Activated T-cell treated with anti-CD3 and anti-CD28 coated beads for 48 hours (primary cell): ENCODE measurements around the gene OR52B4.
"Not testable (repeated sequence)": the region's sequence is repeated elsewhere in the genome, so short reads cannot be mapped to it uniquely, and the experiment has no call there.

ENCODE experiments used
- DNase-seq: peaks from one replicate; pipeline ENCODE4 v3.0.0-alpha.2; 2020; ENCODE audit warnings: low read depth

The OR52B4 gene

DNA sequence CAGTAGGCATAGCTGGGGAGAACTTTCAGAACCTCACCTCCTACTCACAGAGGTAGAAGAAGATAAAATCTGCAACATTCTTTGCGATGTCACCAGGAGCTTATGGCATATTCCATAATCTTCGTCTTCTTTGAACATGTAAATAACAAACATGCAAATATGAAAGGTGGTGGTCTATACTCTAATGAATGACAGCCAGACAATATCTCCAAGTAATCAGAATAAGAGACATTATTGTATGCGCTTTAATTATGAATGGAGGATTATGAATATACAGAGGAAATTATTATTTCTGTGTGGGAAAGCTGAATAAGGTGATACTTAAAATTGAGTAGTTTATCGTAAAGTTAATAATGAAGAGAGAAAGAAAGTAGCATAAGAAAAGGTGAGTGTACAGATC, at the start of gene OR52B4:
Gene OR52B4, minus strand, starts transcription at position 101 of the 400 bp plus-strand sequence. Its CDS starts 91 bp downstream, at position 10.
- no peak for DNase-seq

DNA sequence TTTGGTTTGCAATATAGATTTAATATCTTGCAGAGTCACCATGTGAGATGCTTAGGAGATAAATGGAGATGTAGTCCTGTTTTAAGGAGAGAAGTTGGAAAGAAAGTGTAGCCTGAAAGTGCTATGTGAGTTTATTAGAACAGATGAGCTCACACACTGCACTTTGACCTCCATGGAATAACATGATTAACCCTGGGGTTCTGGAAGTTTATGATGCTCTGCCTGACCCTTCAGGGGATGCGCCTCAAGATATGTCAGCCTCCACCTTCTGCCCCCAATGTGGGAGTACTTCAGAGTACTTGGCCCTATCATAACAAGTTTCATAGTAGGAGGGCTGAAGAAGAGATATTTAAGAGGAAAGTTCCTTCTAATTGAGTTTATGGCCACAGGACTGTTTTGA, 48.6 kb upstream of the OR52B4 start:
- no peak for DNase-seq

DNA sequence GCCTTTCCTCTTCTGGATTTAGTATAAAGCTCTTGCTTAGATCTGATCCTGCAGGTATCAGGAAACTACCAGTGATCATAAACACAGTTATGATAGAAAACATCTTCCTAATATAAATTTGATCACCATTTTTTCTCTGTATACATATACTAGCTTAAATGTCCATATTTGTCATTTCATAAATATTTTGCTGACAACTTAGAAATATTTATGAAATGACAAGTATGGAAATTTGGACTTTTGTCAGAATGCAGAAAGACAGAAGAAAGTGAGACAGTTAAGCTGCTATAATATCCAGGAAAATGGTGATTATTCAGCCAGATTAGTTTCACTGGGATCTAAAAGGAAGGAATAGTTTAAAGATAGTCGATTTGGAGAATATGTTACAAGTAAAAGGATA, 48.1 kb upstream of the OR52B4 start:
- DNase-seq = no peak

DNA sequence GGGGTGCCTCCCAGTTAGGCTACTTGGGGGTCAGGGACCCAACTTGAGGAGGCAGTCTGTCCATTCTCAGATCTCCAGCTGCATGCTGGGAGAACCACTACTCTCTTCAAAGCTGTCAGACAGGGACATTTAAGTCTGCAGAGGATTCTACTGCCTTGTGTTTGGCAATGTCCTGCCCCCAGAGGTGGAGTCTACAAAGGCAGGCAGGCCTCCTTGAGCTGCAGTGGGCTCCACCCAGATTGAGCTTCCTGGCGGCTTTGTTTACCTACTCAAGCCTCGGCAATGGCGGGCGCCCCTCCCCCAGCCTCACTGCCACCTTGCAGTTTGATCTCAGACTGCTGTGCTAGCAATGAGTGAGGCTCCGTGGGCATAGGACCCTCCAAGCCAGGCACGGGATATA, 38.0 kb upstream of the OR52B4 start:
- DNase-seq = not testable (repeated sequence)

DNA sequence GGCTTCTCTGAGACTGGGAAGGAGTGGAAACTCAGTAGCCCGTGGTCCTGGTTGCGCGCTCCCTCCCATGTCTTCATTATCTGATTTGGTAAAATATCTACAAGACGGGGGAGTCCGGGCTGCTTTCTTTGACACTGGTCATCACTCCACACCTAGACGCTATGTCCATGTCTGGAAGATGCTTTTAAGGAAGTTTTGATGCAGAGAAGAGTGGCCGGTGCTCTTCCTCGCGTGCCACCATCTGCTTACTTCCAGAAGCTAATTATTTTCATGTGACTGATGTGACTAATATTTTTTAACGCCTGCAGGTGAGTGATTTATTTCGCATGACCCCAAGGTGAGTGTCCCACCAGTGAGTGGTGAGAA, 25.7 kb upstream of the OR52B4 start:
- DNase-seq = no peak

DNA sequence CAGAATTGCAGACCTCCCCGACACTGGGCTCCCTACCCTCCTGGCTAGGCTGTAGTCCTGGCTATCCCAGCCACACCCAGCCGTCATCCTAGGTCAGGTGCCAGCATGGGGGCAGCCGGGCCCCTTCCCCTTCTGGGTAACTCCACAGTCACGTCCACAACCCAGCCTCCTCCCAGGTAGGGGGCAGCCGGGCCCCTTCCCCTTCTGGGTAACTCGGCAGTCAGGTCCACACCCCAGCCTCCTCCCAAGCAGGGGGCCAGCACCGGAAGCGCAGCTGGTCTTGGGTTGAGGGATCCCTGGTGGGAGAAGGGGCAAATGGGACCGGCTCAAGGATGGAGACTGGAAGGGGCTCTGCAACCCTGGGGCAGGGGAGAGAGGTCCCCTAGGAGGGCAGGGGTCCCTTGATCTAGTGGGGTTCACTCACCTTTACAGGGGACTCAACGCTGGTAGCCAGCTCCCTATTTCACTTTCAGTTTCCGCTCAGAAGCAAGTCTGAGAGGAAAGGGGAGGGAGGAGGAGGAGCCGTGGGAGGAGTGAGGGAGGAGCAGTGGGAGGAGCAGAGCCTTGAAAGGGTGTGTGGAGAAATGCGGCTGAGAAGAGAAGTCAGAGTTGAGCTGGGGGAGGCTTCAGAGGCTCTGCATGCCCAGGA, 25.1 kb upstream of the OR52B4 start, which contains the start of gene TRIM21:
Gene TRIM21, minus strand, starts transcription at position 494 of the 649 bp plus-strand sequence. CDS start 3,293 bp downstream, outside the sequence.
- peak; percentile 80 for DNase-seq

DNA sequence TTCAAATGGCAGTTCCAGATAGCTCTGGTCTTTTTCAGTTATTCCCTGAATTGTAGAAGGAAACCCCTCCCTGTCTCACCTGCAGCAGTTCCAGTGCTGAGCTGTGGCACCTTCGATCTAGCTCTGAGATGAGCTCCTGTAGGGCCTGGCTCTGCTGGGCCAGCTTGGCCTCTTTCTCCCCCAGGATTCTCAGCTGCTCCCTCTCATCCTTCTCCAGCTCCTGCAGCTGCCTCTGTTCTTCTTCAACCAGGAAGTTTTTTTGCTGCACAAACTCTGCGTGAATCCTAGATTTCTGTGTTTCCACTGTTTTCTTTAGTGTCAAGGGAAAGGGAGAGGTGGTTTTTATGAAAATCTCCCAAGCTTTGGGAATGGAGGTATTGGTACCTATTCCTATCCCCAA, 20.0 kb upstream of the OR52B4 start:
- no peak for DNase-seq

DNA sequence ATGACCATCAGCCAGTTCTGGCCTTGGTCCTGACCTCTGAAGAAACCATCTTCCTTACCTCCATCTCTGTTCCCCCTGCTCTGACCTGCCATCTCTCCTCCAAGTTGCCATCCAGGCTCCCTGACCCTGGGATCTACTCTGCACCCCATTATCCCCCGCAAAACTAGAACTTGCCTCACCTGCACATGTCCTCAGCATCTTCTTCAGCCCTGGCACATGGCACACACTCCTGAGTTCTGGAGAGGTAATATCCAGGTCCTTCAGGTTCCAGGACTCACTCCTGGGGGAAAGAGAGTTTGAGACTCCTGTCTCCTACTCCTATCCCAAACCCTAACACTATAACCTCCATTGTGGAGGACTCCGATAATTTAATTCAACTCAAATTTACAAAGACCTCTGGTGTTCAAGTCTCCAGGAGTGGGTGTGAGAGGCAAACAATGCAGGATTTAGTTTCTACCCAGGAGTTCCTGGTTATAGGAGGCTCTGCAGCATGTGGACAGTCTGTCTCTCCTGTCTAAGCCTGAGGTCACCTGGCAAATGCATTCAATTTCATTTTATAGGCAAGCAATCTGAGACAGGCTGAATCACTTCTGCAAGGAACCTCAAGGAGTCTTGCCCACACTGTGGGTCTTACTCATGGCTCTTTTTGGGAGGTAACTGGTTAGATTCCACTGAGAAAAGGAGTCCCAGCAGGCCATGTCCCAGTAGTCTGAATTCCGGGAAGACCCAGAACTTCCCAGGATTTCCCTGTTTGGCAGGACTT, 18.0 kb upstream of the OR52B4 start:
- DNase-seq = no peak

DNA sequence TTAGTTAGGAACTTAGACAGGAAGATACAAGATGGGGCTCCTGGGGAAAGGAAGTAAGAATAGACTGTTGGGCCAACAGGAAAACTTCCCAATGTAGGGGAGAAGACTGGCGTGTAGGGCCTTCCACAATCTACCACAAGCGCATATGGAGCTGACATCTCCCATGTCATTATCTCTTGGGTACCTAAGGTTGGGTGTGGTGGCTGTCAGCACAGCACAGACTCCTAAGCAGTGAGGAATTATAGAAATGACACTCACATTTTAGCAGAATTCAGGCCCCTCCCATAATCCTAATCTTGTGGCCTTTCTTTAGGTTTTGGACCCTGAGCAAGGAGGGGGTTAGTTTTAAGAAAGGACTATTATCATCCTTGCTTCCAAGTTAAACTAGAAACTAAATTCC, 13.7 kb upstream of the OR52B4 start:
- DNase-seq = no peak

DNA sequence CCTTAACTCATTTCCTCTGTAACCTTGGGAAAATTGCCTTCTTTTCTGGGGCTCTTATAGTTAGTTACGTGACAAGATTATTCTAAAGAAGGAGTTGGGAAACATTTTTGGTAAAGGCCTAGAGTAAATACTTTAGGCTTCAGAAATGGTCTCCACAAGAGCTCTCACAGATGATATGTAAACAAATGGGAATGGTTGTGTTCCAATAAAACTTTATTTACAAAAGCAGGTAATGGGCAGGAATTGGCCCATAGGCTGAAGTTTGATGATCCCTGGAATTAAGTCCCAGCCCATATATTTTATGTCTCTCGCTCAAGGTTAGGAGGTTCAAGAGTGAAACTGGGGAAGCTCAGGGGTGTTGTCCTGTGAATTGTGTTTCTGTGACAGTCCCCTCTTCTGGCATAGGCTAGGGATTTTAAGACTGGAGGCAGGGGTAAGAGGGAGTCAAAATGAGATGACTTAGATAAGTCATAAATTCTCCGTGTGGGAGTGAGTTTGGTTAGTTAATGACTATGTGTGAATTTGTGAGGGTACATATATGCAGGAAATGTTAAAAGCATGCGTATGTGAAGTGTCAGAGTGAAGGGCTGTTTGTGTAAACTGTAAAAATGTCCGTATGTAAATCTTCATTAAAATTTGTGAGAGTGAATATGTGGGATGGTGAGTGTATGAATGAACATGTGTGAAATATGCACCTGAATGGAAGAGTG, 7.4 kb upstream of the OR52B4 start:
- no peak for DNase-seq

DNA sequence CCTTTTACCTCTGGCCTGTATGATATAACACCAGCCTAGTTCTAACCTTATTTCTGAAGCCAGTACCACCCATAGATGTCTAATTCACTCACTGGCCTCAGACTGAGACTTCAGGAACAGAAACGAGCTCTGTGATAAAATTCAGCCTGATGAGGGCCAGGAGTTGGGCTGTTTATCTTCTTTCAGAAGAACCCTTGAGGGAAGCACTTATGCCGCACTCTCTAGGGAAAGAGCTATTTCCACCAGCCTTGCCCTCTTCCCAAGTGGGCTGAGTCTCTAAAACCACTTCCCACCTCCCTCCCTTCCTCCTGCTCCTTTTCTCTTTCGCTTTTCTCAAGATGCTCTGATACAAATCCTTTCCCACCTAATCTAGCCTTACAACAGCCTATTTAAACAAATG, 2.0 kb upstream of the OR52B4 start:
- DNase-seq = no peak

DNA sequence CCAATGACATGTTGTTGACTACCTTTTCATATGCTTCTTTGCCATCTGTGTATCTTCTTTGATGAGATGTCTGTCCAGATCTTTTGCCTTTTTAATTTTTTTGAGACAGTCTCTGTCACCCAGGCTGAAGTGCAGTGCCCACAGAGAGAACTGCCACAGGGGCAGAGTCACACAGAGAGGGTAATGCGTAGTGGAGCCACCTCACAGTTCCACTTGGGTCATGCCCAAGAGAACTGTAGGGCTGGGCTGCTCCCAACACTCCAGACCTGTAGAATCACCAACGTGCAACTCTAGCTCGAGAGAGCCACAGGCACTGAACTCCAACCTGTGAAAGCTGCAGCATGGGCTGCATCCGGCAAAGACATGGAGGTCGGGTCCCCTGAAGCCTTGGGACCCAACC, 20.0 kb downstream of the OR52B4 start:
- DNase-seq = not testable (repeated sequence)

DNA sequence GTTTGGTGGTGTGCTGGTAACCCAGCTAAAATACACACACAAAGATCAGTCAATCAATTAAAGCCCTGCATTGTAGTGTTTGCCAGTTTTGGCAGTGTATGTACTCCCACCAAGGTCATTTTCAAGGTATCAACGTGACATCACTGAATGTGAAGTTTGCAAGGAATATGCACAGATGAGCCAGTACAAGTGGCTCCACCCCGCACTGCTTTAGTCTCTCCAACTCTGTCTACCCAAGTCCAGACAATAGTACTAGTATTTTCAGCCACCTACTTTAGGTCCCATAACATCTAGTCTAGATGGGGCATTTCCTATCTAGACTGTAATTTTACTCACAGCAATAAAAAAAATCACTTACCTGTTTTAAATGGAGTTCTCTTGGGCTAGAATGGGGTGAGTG, 22.8 kb downstream of the OR52B4 start:
- not testable (repeated sequence) for DNase-seq

DNA sequence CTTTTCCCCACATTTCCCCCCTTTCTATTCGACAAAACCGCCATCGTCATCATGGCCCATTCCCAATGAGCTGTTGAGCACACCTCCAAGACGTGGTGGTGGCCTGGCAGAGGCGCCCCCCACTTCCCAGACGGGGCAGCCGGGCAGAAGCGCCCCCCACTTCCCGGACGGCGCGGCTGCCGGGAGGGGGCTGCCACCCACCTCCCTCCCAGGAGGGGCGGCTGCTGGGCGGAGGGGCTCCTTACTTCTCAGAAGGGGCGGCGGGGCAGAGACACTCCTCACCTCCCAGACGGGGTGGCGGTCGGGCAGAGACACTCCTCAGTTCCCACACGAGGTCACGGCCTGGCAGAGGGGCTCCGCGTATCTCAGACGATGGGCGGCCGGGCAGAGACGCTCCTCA, 33.8 kb downstream of the OR52B4 start:
- DNase-seq = not testable (repeated sequence)
